Umbilical cord (tissue), 2 donors: ENCODE results near the gene NGB. TPM values are rescaled to one million over a fixed set of nuclear protein-coding genes. Genes with fewer than 3 reads are reported as not detected.
"Not testable (repeated sequence)": the region's sequence is repeated elsewhere in the genome, so short reads cannot be mapped to it uniquely, and the experiment has no call there.

Experiments used
- DNase-seq: peaks from one replicate; pipeline ENCODE4 v3.0.0-alpha.2; 2015; ENCODE audit warnings: low spot score
- total RNA-seq: library from RNA; depleted of rRNA; stranded (reverse); fragments of >200 nt; gene quantifications from one replicate; pipeline ENCODE4 v1.2.3, GENCODE V29; 2014; ENCODE audit warnings: low replicate concordance; ENCODE audit not compliant: insufficient read depth

Gene NGB
- total RNA-seq = not detected

GRCh38 chr14:77271113-77271710 lies at the start of gene NGB:
NGB (minus strand) TSS chr14:77271206; CDS start chr14:77270937, 269 bp downstream.
- DNase-seq = no peak

- DNase-seq = peak; percentile 96
Observed at GRCh38 chr14:77320238-77320935, 49.4 kb upstream of the NGB start, which contains the start of gene POMT2. POMT2 (minus strand) TSS chr14:77320883; CDS start chr14:77320681, 202 bp downstream.

GRCh38 chr14:77319422-77319821 lies 48.4 kb upstream of the NGB start:
- no peak for DNase-seq

GRCh38 chr14:77318756-77319155 lies 47.8 kb upstream of the NGB start:
- DNase-seq = not testable (repeated sequence)

GRCh38 chr14:77318006-77318553 lies 47.1 kb upstream of the NGB start:
- DNase-seq = no peak

GRCh38 chr14:77316872-77317301 lies 45.9 kb upstream of the NGB start:
- DNase-seq = no peak

GRCh38 chr14:77316195-77316505 lies 45.1 kb upstream of the NGB start:
- DNase-seq = no peak

GRCh38 chr14:77314539-77315457 lies 43.8 kb upstream of the NGB start:
- no peak for DNase-seq

- peak; percentile 87 for DNase-seq
Observed at GRCh38 chr14:77314043-77314442, 43.0 kb upstream of the NGB start.

GRCh38 chr14:77313371-77313770 lies 42.4 kb upstream of the NGB start:
- no peak for DNase-seq

- DNase-seq = peak; percentile 61
Observed at GRCh38 chr14:77311217-77311616, 40.2 kb upstream of the NGB start.

- DNase-seq = no peak
Observed at GRCh38 chr14:77310026-77310425, 39.0 kb upstream of the NGB start.

GRCh38 chr14:77309131-77309530 lies 38.1 kb upstream of the NGB start:
- DNase-seq = no peak

- DNase-seq = peak; percentile 26
Observed at GRCh38 chr14:77306851-77307496, 36.0 kb upstream of the NGB start.

- DNase-seq = no peak
Observed at GRCh38 chr14:77306416-77306815, 35.4 kb upstream of the NGB start.

- DNase-seq = no peak
Observed at GRCh38 chr14:77305696-77306095, 34.7 kb upstream of the NGB start.

- no peak for DNase-seq
Observed at GRCh38 chr14:77303417-77304156, 32.6 kb upstream of the NGB start.

GRCh38 chr14:77302926-77303325 lies 31.9 kb upstream of the NGB start:
- no peak for DNase-seq

- peak; percentile 76 for DNase-seq
Observed at GRCh38 chr14:77301103-77301502, 30.1 kb upstream of the NGB start.

- no peak for DNase-seq
Observed at GRCh38 chr14:77299771-77300170, 28.8 kb upstream of the NGB start.

GRCh38 chr14:77296906-77297305 lies 25.9 kb upstream of the NGB start:
- no peak for DNase-seq
